GM12892 (cell line): Measurements from ENCODE around the gene SLC29A2. TPM values are rescaled to one million over a fixed set of nuclear protein-coding genes. Genes with fewer than 3 reads are reported as not detected.

Experiments used
- DNase-seq: peaks from one replicate; pipeline ENCODE4 v3.0.0; 2011; ENCODE audit not compliant: insufficient read length
- FAIRE-seq: peaks from 2 replicates; lab custom pipeline; 2011; peaks lifted over from hg19 to GRCh38; lab: Jason Lieb, UNC
- POLR2A ChIP-seq: IDR thresholded peaks from 2 replicates; pipeline ENCODE4 v1.6.1; 2011; ENCODE audit warnings: low read depth, low read length, control low read depth
- POLR2AphosphoS5 ChIP-seq: IDR thresholded peaks from 2 replicates; pipeline ENCODE4 v1.6.1; 2011; ENCODE audit warnings: low read depth, low read length, control low read depth
- TAF1 ChIP-seq: IDR thresholded peaks from 2 replicates; pipeline ENCODE4 v1.6.1; 2011; ENCODE audit warnings: low read depth, mild to moderate bottlenecking, control low read depth, low read length, borderline replicate concordance
- polyA plus RNA-seq: library from polyadenylated mRNA; unstranded; fragments of >200 nt; gene quantifications from one replicate; pipeline ENCODE4 v1.2.1, GENCODE V29; 2012; ENCODE audit warnings: missing spikeins, inconsistent platforms; ENCODE audit not compliant: missing spikeins

The SLC29A2 gene, protein sequence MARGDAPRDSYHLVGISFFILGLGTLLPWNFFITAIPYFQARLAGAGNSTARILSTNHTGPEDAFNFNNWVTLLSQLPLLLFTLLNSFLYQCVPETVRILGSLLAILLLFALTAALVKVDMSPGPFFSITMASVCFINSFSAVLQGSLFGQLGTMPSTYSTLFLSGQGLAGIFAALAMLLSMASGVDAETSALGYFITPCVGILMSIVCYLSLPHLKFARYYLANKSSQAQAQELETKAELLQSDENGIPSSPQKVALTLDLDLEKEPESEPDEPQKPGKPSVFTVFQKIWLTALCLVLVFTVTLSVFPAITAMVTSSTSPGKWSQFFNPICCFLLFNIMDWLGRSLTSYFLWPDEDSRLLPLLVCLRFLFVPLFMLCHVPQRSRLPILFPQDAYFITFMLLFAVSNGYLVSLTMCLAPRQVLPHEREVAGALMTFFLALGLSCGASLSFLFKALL
- 6.6 TPM for polyA plus RNA-seq

DNA sequence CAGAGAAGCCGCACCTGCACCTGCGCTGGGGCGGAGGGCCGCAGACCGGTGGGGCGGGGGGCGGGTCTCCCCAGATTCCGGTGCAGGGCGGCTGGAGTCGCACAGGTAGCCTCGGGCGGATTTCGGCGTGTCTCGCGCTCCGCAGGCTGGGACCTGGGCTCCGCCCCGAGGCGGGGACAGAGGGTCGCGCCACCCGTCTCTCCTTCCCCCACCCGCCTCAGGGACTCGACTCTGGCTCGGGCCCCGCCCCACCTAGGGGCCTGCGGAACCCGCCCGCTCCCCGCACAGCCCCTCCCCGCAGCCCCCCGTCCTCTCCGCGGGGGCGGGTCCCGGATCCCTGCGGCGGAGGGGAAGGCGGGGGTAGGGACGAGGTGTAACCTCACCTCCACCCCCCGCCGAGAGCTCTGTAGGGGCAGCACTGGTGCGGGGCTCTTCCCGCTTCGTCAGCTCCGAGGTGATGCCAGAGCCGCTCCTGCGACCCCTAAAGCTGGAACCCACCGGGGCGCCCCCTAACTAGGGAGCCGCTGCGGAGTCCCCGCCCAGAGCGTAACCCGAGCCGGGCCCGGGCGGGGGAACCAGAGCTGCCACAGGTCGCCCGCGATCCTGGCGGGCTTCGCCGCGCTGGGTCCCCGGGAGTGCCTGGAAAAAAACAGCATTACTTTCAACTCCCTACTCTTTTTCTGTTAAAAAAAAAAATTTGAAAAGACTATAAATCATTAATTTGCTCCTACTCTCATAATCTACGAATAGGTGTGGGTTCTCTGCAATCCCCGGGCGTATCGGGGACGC lies at the start of gene SLC29A2:
Gene SLC29A2 (minus strand): TSS at position 134 of the 789 bp plus-strand sequence. CDS start 169 bp downstream, outside the sequence.
- DNase-seq (peak; percentile 73), FAIRE-seq (peak; percentile 48)
- TF ChIP-seq POLR2A (no peak), POLR2AphosphoS5 (no peak), TAF1 (no peak)

- DNase-seq (no peak), FAIRE-seq (no peak)
These were observed 49.3 kb upstream of the SLC29A2 start, which contains the start of gene NPAS4 for GRCh38 chr11:66420671-66421476. TSS of gene NPAS4 (plus strand) at chr11:66421035. CDS start at chr11:66421180, 145 bp downstream.

GRCh38 chr11:66419825-66420224 lies 48.3 kb upstream of the SLC29A2 start:
- FAIRE-seq (no peak), DNase-seq (no peak)
- TF ChIP-seq POLR2A (no peak), TAF1 (no peak), POLR2AphosphoS5 (no peak)

More at GRCh38 chr11:66420671-66421476, 49.3 kb upstream of the SLC29A2 start, which contains the start of gene NPAS4:
- no peak for TF ChIP-seq POLR2AphosphoS5

- DNase-seq (no peak), FAIRE-seq (no peak)
- TF ChIP-seq POLR2AphosphoS5 = no peak
- no peak for TF ChIP-seq TAF1
- TF ChIP-seq POLR2A = no peak
These were observed 47.4 kb upstream of the SLC29A2 start for GRCh38 chr11:66418986-66419308.

GRCh38 chr11:66418168-66418985 lies 46.8 kb upstream of the SLC29A2 start:
- DNase-seq (no peak), FAIRE-seq (no peak)
- TF ChIP-seq POLR2A (no peak), TAF1 (no peak), POLR2AphosphoS5 (no peak)

GRCh38 chr11:66417000-66417399 lies 45.4 kb upstream of the SLC29A2 start:
- FAIRE-seq (no peak), DNase-seq (no peak)
- TF ChIP-seq POLR2A (no peak), POLR2AphosphoS5 (no peak), TAF1 (no peak)

DNA sequence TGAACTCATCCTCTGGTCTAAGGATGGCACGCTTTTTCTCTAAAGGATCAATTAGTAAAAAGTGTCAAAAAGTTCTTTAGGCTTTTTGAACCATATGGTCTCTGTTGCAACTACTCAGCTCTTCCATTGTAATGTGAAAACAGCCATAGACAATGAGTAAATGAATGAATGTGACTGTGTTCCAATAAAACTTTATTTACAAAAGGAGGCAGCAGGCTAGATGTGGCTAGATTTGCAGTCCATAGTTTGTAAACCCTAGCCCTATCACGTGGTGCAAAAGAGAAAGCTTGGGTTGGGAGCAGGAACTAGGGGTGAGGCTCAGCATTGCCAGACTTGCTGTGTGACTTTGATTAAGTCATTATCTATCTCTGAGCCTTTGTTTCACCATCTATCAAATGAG lies 43.9 kb upstream of the SLC29A2 start:
- TF ChIP-seq POLR2A (no peak), POLR2AphosphoS5 (no peak), TAF1 (no peak)
- FAIRE-seq (no peak), DNase-seq (no peak)

GRCh38 chr11:66414120-66414934 lies 42.8 kb upstream of the SLC29A2 start:
- FAIRE-seq (no peak), DNase-seq (no peak)
- TF ChIP-seq TAF1 (no peak), POLR2A (no peak), POLR2AphosphoS5 (no peak)

- DNase-seq = no peak
- FAIRE-seq = no peak
- TF ChIP-seq POLR2A (no peak), POLR2AphosphoS5 (no peak), TAF1 (no peak)
These were observed 41.6 kb upstream of the SLC29A2 start for GRCh38 chr11:66413167-66413566.
